T-helper 1 cell treated with Interleukin-12 subunit alpha and Interleukin-12 subunit beta and Interleukin-4 antibody, amounts not matched to agents 30 μg/mL and 1 μg/mL, for 36 hours (primary cell): ENCODE measurements around the gene CD180.
A peak's percentile ranks its signal among the peaks of the same experiment; 100 is the strongest.

Experiments
- H3K27ac Mint-ChIP-seq: one replicate; pipeline ENCODE4 v1.8.0; 2021; ENCODE audit warnings: mild to moderate bottlenecking, mixed read lengths
- H3K27me3 Mint-ChIP-seq: one replicate; pipeline ENCODE4 v1.8.0; 2021; ENCODE audit warnings: low read depth, mixed read lengths
- H3K36me3 Mint-ChIP-seq: one replicate; pipeline ENCODE4 v1.8.0; 2021; ENCODE audit warnings: low read depth, mixed read lengths
- H3K4me1 Mint-ChIP-seq: one replicate; pipeline ENCODE4 v1.8.0; 2021; ENCODE audit warnings: low read depth, mixed read lengths
- H3K4me3 Mint-ChIP-seq: one replicate; pipeline ENCODE4 v1.8.0; 2021; ENCODE audit warnings: mild to moderate bottlenecking, moderate library complexity, mixed read lengths
- H3K9me3 Mint-ChIP-seq: one replicate; pipeline ENCODE4 v1.8.0; 2021; ENCODE audit warnings: mixed read lengths

The CD180 gene

DNA sequence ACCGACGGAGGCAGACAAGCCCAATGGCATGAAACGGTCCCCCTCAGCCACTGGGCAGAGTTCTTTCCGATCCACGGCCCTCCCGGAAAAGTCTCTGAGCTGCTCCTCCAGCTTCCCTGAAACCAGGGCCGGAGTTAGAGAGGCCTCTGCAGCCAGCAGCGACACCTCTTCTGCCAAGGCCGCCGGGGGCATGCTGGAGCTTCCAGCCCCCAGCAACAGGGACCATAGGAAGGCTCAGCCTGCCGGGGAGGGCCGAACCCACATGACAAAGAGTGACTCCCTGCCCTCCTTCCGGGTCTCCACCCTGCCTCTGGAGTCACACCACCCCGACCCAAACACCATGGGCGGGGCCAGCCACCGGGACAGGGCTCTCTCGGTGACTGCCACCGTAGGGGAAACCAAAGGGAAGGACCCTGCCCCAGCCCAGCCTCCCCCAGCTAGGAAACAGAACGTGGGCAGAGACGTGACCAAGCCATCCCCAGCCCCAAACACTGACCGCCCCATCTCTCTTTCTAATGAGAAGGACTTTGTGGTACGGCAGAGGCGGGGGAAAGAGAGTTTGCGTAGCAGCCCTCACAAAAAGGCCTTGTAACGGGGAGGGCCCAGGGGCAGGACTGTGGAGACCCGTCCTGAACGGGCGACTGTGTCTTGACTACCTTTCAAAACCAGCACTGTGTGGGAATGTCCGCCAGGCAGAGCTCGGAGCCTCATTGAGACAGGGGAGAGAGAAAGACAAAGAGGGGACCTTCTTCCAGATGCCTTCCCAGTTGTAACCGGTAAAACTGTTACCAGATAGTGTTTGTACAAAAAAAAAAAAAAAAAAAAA, 29.9 kb downstream of the CD180 start:
- H3K4me3 Mint-ChIP-seq: peak overlapping the region; percentile 89
- peak overlapping the region; percentile 100 for H3K27ac Mint-ChIP-seq
- H3K36me3 Mint-ChIP-seq: peaks cover 59% of the 10 kb centered on the region
- no peaks in the 10 kb centered on the region for H3K9me3 Mint-ChIP-seq
- peaks cover 45% of the 10 kb centered on the region for H3K4me1 Mint-ChIP-seq
- H3K27me3 Mint-ChIP-seq: no peaks in the 10 kb centered on the region

DNA sequence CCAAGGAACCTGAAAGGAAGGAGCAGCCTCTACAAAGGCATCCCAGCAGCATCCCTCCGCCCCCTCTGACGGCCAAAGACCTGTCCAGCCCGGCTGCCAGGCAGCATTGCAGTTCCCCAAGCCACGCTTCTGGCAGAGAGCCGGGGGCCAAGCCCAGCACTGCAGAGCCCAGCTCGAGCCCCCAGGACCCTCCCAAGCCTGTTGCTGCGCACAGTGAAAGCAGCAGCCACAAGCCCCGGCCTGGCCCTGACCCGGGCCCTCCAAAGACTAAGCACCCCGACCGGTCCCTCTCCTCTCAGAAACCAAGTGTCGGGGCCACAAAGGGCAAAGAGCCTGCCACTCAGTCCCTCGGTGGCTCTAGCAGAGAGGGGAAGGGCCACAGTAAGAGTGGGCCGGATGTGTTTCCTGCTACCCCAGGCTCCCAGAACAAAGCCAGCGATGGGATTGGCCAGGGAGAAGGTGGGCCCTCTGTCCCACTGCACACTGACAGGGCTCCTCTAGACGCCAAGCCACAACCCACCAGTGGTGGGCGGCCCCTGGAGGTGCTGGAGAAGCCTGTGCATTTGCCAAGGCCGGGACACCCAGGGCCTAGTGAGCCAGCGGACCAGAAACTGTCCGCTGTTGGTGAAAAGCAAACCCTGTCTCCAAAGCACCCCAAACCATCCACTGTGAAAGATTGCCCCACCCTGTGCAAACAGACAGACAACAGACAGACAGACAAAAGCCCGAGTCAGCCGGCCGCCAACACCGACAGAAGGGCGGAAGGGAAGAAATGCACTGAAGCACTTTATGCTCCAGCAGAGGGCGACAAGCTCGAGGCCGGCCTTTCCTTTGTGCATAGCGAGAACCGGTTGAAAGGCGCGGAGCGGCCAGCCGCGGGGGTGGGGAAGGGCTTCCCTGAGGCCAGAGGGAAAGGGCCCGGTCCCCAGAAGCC, 30.8 kb downstream of the CD180 start:
- Mint-ChIP-seq H3K27ac (peak overlapping the region; percentile 100), H3K36me3 (peaks cover 67% of the 10 kb centered on the region), H3K27me3 (no peaks in the 10 kb centered on the region), H3K4me1 (peaks cover 54% of the 10 kb centered on the region), H3K4me3 (peak overlapping the region; percentile 89), H3K9me3 (no peaks in the 10 kb centered on the region)

DNA sequence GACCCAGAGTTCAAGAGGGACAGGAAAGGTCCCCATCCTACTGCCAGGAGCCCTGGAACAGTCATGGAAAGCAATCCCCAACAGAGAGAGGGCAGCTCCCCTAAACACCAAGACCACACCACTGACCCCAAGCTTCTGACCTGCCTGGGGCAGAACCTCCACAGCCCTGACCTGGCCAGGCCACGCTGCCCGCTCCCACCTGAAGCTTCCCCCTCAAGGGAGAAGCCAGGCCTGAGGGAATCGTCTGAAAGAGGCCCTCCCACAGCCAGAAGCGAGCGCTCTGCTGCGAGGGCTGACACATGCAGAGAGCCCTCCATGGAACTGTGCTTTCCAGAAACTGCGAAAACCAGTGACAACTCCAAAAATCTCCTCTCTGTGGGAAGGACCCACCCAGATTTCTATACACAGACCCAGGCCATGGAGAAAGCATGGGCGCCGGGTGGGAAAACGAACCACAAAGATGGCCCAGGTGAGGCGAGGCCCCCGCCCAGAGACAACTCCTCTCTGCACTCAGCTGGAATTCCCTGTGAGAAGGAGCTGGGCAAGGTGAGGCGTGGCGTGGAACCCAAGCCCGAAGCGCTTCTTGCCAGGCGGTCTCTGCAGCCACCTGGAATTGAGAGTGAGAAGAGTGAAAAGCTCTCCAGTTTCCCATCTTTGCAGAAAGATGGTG, 31.6 kb downstream of the CD180 start:
- Mint-ChIP-seq H3K36me3 (peaks cover 72% of the 10 kb centered on the region), H3K9me3 (no peaks in the 10 kb centered on the region)

DNA sequence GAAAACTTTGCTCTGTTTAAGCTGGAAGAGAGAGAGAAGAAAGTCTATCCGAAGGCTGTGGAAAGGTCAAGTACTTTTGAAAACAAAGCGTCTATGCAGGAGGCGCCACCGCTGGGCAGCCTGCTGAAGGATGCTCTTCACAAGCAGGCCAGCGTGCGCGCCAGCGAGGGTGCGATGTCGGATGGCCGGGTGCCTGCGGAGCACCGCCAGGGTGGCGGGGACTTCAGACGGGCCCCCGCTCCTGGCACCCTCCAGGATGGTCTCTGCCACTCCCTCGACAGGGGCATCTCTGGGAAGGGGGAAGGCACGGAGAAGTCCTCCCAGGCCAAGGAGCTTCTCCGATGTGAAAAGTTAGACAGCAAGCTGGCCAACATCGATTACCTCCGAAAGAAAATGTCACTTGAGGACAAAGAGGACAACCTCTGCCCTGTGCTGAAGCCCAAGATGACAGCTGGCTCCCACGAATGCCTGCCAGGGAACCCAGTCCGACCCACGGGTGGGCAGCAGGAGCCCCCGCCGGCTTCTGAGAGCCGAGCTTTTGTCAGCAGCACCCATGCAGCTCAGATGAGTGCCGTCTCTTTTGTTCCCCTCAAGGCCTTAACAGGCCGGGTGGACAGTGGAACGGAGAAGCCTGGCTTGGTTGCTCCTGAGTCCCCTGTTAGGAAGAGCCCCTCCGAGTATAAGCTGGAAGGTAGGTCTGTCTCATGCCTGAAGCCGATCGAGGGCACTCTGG, 32.6 kb downstream of the CD180 start:
- peak overlapping the region; percentile 100 for H3K27ac Mint-ChIP-seq
- no peaks in the 10 kb centered on the region for H3K9me3 Mint-ChIP-seq
- H3K4me1 Mint-ChIP-seq: peaks cover 67% of the 10 kb centered on the region
- peaks cover 71% of the 10 kb centered on the region for H3K36me3 Mint-ChIP-seq
- H3K27me3 Mint-ChIP-seq: no peaks in the 10 kb centered on the region
- peak overlapping the region; percentile 89 for H3K4me3 Mint-ChIP-seq

More for the DNA sequence above, 31.6 kb downstream of the CD180 start:
- peak overlapping the region; percentile 100 for H3K27ac Mint-ChIP-seq
- H3K4me3 Mint-ChIP-seq: peak overlapping the region; percentile 89
- peaks cover 61% of the 10 kb centered on the region for H3K4me1 Mint-ChIP-seq
- no peaks in the 10 kb centered on the region for H3K27me3 Mint-ChIP-seq

- peak overlapping the region; percentile 86 for H3K27ac Mint-ChIP-seq
- H3K27me3 Mint-ChIP-seq: no peaks in the 10 kb centered on the region
- H3K4me3 Mint-ChIP-seq: peak overlapping the region; percentile 89
- peaks cover 66% of the 10 kb centered on the region for H3K4me1 Mint-ChIP-seq
- H3K36me3 Mint-ChIP-seq: peaks cover 69% of the 10 kb centered on the region
- H3K9me3 Mint-ChIP-seq: no peaks in the 10 kb centered on the region
Measured at GRCh38 chr5:67163231-67163756, 33.3 kb downstream of the CD180 start.

- H3K4me1 Mint-ChIP-seq: peaks cover 58% of the 10 kb centered on the region
- no peaks in the 10 kb centered on the region for H3K9me3 Mint-ChIP-seq
- H3K27ac Mint-ChIP-seq: peak overlapping the region; percentile 86
- H3K36me3 Mint-ChIP-seq: peaks cover 64% of the 10 kb centered on the region
- no peaks in the 10 kb centered on the region for H3K27me3 Mint-ChIP-seq
- H3K4me3 Mint-ChIP-seq: peak overlapping the region; percentile 89
Measured at GRCh38 chr5:67161767-67162166, 34.8 kb downstream of the CD180 start.

DNA sequence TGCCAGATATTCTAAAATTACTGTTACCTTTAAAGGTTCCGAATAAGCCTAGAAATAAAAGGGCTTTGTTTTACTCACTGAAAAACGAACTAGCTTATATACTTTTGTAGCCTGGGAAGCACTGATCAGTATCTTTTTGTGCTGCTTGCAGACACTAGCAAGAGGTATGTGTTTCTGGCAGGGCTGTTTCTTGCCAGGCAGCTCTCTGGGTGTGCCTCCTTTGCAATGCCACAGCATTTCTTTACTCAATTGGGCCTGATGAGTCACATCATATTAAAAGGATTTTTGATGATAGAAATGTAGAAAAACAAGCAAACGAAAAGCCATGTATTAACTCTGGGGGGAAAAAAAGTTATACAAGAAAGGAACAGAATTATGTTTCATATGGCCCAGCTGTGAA, 35.6 kb downstream of the CD180 start:
- H3K36me3 Mint-ChIP-seq: peaks cover 68% of the 10 kb centered on the region
- H3K4me1 Mint-ChIP-seq: peaks cover 63% of the 10 kb centered on the region
- no peaks in the 10 kb centered on the region for H3K9me3 Mint-ChIP-seq
- no peaks in the 10 kb centered on the region for H3K27me3 Mint-ChIP-seq
- H3K4me3 Mint-ChIP-seq: peak overlapping the region; percentile 89
- peak overlapping the region; percentile 86 for H3K27ac Mint-ChIP-seq

GRCh38 chr5:67160272-67160671, 36.3 kb downstream of the CD180 start:
- Mint-ChIP-seq H3K27ac (peak overlapping the region; percentile 86), H3K27me3 (no peaks in the 10 kb centered on the region), H3K4me1 (peaks cover 63% of the 10 kb centered on the region), H3K9me3 (no peaks in the 10 kb centered on the region), H3K4me3 (peak overlapping the region; percentile 89), H3K36me3 (peaks cover 61% of the 10 kb centered on the region)

- no peaks in the 10 kb centered on the region for H3K9me3 Mint-ChIP-seq
- no peak overlapping the region for H3K4me3 Mint-ChIP-seq
Measured at GRCh38 chr5:67156976-67157583, 39.5 kb downstream of the CD180 start.

GRCh38 chr5:67154556-67155206, 41.9 kb downstream of the CD180 start:
- H3K9me3 Mint-ChIP-seq: no peaks in the 10 kb centered on the region
- H3K36me3 Mint-ChIP-seq: peaks cover 43% of the 10 kb centered on the region
- peak overlapping the region; percentile 24 for H3K27ac Mint-ChIP-seq
- H3K27me3 Mint-ChIP-seq: no peaks in the 10 kb centered on the region
- no peak overlapping the region for H3K4me3 Mint-ChIP-seq
- peaks cover 25% of the 10 kb centered on the region for H3K4me1 Mint-ChIP-seq

More at GRCh38 chr5:67156976-67157583, 39.5 kb downstream of the CD180 start:
- Mint-ChIP-seq H3K27ac (peak overlapping the region; percentile 74), H3K4me1 (peaks cover 48% of the 10 kb centered on the region), H3K36me3 (peaks cover 47% of the 10 kb centered on the region), H3K27me3 (no peaks in the 10 kb centered on the region)

- Mint-ChIP-seq H3K4me1 (peaks cover 19% of the 10 kb centered on the region), H3K9me3 (no peaks in the 10 kb centered on the region), H3K4me3 (no peak overlapping the region), H3K36me3 (peaks cover 53% of the 10 kb centered on the region), H3K27me3 (no peaks in the 10 kb centered on the region), H3K27ac (no peak overlapping the region)
Measured at GRCh38 chr5:67153292-67153691, 43.3 kb downstream of the CD180 start.

DNA sequence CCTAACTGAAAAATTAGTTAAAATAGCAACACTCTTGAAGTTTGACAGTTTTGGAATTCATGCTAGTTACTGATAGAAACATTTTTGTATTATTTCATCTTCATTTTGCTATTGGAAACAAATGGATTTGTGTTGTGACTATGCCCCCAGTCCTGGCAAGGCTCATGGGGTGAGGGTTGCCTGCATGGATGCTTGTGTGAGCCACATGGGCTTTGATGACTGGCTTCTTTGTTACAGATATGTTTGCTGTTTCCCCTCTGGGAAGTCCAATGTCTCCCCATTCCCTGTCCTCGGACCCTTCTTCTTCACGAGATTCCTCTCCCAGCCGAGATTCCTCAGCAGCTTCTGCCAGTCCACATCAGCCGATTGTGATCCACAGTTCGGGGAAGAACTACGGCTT, 44.2 kb downstream of the CD180 start:
- peaks cover 53% of the 10 kb centered on the region for H3K36me3 Mint-ChIP-seq
- no peaks in the 10 kb centered on the region for H3K27me3 Mint-ChIP-seq
- no peak overlapping the region for H3K27ac Mint-ChIP-seq
- no peaks in the 10 kb centered on the region for H3K9me3 Mint-ChIP-seq
- H3K4me1 Mint-ChIP-seq: peaks cover 18% of the 10 kb centered on the region
- H3K4me3 Mint-ChIP-seq: no peak overlapping the region
